ENCODE measurements around the gene PSMC3IP. TPM values are rescaled to one million over a fixed set of nuclear protein-coding genes. Genes with fewer than 3 reads are reported as not detected.

Gene PSMC3IP
- 1 to 10 TPM; 1.3 to 3.0 TPM for total RNA-seq
- polyA plus RNA-seq: under 1 TPM; 0.58 to 0.88 TPM

DNA sequence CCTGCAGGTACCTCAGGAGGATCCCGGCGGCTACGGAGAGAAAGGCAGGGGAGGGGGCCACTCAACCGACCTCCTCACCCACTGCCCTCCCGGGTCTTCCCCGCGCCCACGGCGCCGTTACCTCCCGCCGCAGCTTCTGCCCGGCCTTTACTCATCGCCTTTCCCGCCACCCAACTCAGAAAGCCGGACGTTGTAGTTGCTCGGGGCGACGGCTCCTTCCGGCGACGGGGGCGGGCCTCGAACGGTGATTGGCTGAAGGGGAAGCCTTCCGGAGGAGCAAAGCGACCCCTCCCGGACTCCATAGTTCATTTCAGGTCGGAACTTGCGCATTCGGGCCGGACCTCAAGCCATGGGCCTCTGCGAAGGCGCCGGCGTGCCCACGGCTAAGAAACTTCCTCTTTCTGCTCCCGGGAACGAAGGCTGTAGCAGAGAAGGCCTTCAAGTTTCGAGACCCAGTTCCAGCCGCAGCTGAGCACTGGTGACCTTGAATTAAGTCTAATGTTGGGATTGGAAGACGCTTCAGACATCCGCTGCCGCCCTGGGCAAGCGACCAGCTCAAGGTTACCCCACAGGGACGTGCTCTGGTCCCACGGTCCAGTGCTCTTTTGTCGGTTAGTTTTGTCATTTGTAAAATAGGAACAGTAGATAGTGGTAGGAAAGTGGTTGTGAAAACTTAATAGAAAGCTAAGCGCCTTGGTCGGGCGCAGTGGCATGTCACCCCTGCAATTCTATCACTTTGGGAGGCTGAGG lies at the start of gene PSMC3IP:
TSS of gene PSMC3IP (minus strand) at position 198 of the 750 bp plus-strand sequence. CDS start at position 155, 43 bp downstream.
- Histone ChIP-seq H3K36me3 (ENCODE audit: control insufficient read depth in 4 of 4, insufficient read depth in 3 of 4, low read depth in 1 of 4, low read length in 3 of 4) (peaks cover 5 to 42% (median 28%) of the 10 kb centered on the region in 4 donors), H3K27me3 (ENCODE audit: control insufficient read depth in 4 of 4, insufficient read depth in 4 of 4, low read length in 3 of 4) (no peaks in the 10 kb centered on the region), H3K4me1 (ENCODE audit: control insufficient read depth in 4 of 4, insufficient read depth in 4 of 4, low read length in 3 of 4) (peaks cover 3 to 19% (median 13%) of the 10 kb centered on the region in 4 donors), H3K9me3 (ENCODE audit: control insufficient read depth in 4 of 4, low read length in 3 of 4) (no peaks in the 10 kb centered on the region), H3K27ac (ENCODE audit: low read depth in 1 of 2, low read length in 2 of 2) (peak within 1 kb of the TSS; percentile 85 to 89), H3K9ac (ENCODE audit: low read depth in 1 of 2, low read length in 2 of 2) (peak within 1 kb of the TSS; percentile 89 to 97), H3K4me3 (ENCODE audit: low read depth in 1 of 3, low read length in 3 of 3) (peak within 1 kb of the TSS; percentile 51 to 97 (median 78))
- peak; percentile 94 for DNase-seq (ENCODE audit: low spot score)
- no peak for TF ChIP-seq TAF1 (conservative IDR thresholded peaks at IDR 0.05)
- no peak for TF ChIP-seq FOXA2 (IDR thresholded peaks at IDR 0.05)
- no peak for TF ChIP-seq HNF4G (IDR thresholded peaks at IDR 0.05)
- peak; percentile 83 to 97 for TF ChIP-seq GABPA (IDR thresholded peaks at IDR 0.05 in 1 of 2, conservative IDR thresholded peaks at IDR 0.05 in 1 of 2)
- TF ChIP-seq, protein P1, sequence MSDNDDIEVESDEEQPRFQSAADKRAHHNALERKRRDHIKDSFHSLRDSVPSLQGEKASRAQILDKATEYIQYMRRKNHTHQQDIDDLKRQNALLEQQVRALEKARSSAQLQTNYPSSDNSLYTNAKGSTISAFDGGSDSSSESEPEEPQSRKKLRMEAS (IDR thresholded peaks at IDR 0.05): peak; percentile 43
- TF ChIP-seq, protein P2, sequence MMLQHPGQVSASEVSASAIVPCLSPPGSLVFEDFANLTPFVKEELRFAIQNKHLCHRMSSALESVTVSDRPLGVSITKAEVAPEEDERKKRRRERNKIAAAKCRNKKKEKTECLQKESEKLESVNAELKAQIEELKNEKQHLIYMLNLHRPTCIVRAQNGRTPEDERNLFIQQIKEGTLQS (IDR thresholded peaks at IDR 0.05): peak; percentile 23
- TF ChIP-seq, protein P3, sequence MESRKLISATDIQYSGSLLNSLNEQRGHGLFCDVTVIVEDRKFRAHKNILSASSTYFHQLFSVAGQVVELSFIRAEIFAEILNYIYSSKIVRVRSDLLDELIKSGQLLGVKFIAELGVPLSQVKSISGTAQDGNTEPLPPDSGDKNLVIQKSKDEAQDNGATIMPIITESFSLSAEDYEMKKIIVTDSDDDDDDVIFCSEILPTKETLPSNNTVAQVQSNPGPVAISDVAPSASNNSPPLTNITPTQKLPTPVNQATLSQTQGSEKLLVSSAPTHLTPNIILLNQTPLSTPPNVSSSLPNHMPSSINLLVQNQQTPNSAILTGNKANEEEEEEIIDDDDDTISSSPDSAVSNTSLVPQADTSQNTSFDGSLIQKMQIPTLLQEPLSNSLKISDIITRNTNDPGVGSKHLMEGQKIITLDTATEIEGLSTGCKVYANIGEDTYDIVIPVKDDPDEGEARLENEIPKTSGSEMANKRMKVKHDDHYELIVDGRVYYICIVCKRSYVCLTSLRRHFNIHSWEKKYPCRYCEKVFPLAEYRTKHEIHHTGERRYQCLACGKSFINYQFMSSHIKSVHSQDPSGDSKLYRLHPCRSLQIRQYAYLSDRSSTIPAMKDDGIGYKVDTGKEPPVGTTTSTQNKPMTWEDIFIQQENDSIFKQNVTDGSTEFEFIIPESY (IDR thresholded peaks at IDR 0.05): peak; percentile 92
- TF ChIP-seq JUND (IDR thresholded peaks at IDR 0.05): peak in 1 of 2 donors; percentile 49
- TF ChIP-seq FOXA1 (IDR thresholded peaks at IDR 0.05): no peak
- TF ChIP-seq, protein P4, sequence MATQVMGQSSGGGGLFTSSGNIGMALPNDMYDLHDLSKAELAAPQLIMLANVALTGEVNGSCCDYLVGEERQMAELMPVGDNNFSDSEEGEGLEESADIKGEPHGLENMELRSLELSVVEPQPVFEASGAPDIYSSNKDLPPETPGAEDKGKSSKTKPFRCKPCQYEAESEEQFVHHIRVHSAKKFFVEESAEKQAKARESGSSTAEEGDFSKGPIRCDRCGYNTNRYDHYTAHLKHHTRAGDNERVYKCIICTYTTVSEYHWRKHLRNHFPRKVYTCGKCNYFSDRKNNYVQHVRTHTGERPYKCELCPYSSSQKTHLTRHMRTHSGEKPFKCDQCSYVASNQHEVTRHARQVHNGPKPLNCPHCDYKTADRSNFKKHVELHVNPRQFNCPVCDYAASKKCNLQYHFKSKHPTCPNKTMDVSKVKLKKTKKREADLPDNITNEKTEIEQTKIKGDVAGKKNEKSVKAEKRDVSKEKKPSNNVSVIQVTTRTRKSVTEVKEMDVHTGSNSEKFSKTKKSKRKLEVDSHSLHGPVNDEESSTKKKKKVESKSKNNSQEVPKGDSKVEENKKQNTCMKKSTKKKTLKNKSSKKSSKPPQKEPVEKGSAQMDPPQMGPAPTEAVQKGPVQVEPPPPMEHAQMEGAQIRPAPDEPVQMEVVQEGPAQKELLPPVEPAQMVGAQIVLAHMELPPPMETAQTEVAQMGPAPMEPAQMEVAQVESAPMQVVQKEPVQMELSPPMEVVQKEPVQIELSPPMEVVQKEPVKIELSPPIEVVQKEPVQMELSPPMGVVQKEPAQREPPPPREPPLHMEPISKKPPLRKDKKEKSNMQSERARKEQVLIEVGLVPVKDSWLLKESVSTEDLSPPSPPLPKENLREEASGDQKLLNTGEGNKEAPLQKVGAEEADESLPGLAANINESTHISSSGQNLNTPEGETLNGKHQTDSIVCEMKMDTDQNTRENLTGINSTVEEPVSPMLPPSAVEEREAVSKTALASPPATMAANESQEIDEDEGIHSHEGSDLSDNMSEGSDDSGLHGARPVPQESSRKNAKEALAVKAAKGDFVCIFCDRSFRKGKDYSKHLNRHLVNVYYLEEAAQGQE (IDR thresholded peaks at IDR 0.05): no peak
- peak; percentile 28 to 38 for TF ChIP-seq HNF4A (conservative IDR thresholded peaks at IDR 0.05)
- TF ChIP-seq NR2F2 (IDR thresholded peaks at IDR 0.05): peak; percentile 55
- peak; percentile 80 to 85 for TF ChIP-seq EGR1 (IDR thresholded peaks at IDR 0.05; ENCODE audit: low read depth in 2 of 2)
- peak; percentile 78 for TF ChIP-seq SP1 (IDR thresholded peaks at IDR 0.05)
- TF ChIP-seq YY1 (IDR thresholded peaks at IDR 0.05): peak; percentile 78
- TF ChIP-seq RAD21 (IDR thresholded peaks at IDR 0.05): peak in 1 of 2 donors; percentile 52
- peak; percentile 22 for TF ChIP-seq CTCF (IDR thresholded peaks at IDR 0.05; ENCODE audit: low read depth, low read length, missing input control)
- peak; percentile 91 to 97 for TF ChIP-seq RXRA (IDR thresholded peaks at IDR 0.05)
- under 1% methylated on average over 52 of the region's 52 CpGs for WGBS
